GM12878 (cell line): ENCODE measurements around the gene NFASC. TPM values are rescaled to one million over a fixed set of nuclear protein-coding genes. Genes with fewer than 3 reads are reported as not detected.

ENCODE experiments used
- ATAC-seq: fragments of 200-7000 bp; cut with Tn5 transposase; 3 replicates; pipeline ENCODE4 v1.9.1; 2020; ENCODE audit warnings: mild to moderate bottlenecking, moderate library complexity
- BruUV-seq: library from RNA; stranded (reverse); fragments of 400-500 nt; replicated peaks from 2 replicates; lab custom pipeline; 2021; lab: Mats Ljungman, UMichigan
- CTCF ChIA-PET: fragments of 300-600 bp; sonication (Branson Sonifier 250); formaldehyde crosslinking; extraction: SDS; loops from one replicate; lab custom pipeline; 2021; ENCODE audit warnings: inconsistent platforms; lab: Yijun Ruan, JAX
- POLR2A ChIA-PET: fragments of 350-600 bp; formaldehyde crosslinking; extraction: SDS; loops from one replicate; lab custom pipeline; 2021; ENCODE audit warnings: inconsistent platforms; lab: Charles Lee
- RAD21 ChIA-PET: fragments of 300-600 bp; sonication (Branson Sonifier 250); formaldehyde crosslinking; loops from one replicate; lab custom pipeline; 2023; ENCODE audit warnings: antibody characterized with exemption; ENCODE audit not compliant: unreplicated experiment; lab: Charles Lee
- SMC1A ChIA-PET: fragments of 300-600 bp; sonication (Branson Sonifier 250); formaldehyde crosslinking; loops from one replicate; lab custom pipeline; 2023; ENCODE audit not compliant: unreplicated experiment, uncharacterized antibody; lab: Charles Lee
- DNase-seq: peaks from one replicate; pipeline ENCODE4 v3.0.0-alpha.2; 2011; ENCODE audit warnings: low read depth, low spot score
- FAIRE-seq: peaks from 3 replicates; lab custom pipeline; 2011; peaks lifted over from hg19 to GRCh38; lab: Jason Lieb, UNC
- H2AFZ ChIP-seq: 2 replicates; pipeline ENCODE4 v1.6.0; 2011; ENCODE audit warnings: low read depth, low read length, control low read depth; ENCODE audit not compliant: control insufficient read depth
- H3K27ac ChIP-seq: 2 replicates; pipeline ENCODE4 v1.5.1; 2011; ENCODE audit warnings: control low read depth; ENCODE audit not compliant: control insufficient read depth, insufficient read depth
- H3K27me3 ChIP-seq, 2 experiments: replicated peaks in 1 of 2; 2 replicates each; pipeline versions ENCODE4 v1.6.0 to v1.6.1; 2011; ENCODE audit warnings: low read length in 1 of 2; ENCODE audit not compliant: control insufficient read depth in 2 of 2, insufficient read depth in 2 of 2
- H3K36me3 ChIP-seq, 2 experiments: 2 replicates each; pipeline ENCODE4 v1.5.1; 2011; ENCODE audit warnings: low read length in 1 of 2; ENCODE audit not compliant: control insufficient read depth in 2 of 2, insufficient read depth in 2 of 2
- H3K4me1 ChIP-seq: 2 replicates; pipeline ENCODE4 v1.6.1; 2011; ENCODE audit warnings: mild to moderate bottlenecking, low read length, moderate library complexity, mixed read lengths; ENCODE audit not compliant: control insufficient read depth, insufficient read depth
- H3K4me2 ChIP-seq: 2 replicates; pipeline ENCODE4 v1.6.0; 2011; ENCODE audit warnings: control low read depth; ENCODE audit not compliant: control insufficient read depth, insufficient read depth
- H3K4me3 ChIP-seq: fragments of 200-600 bp; sonication (generic); 2 replicates; pipeline ENCODE4 v1.5.1; 2016
- H3K79me2 ChIP-seq: 2 replicates; pipeline ENCODE4 v1.6.0; 2011; ENCODE audit warnings: low read length; ENCODE audit not compliant: control insufficient read depth, insufficient read depth
- H3K9ac ChIP-seq: 2 replicates; pipeline ENCODE4 v1.8.0; 2011; ENCODE audit warnings: low read length, control low read depth, mixed read lengths; ENCODE audit not compliant: control insufficient read depth, insufficient read depth
- H3K9me3 ChIP-seq: replicated peaks from 3 replicates; pipeline ENCODE4 v1.5.1; 2011; ENCODE audit warnings: mild to moderate bottlenecking, low read length; ENCODE audit not compliant: control insufficient read depth, insufficient read depth
- H4K20me1 ChIP-seq: 2 replicates; pipeline ENCODE4 v1.6.0; 2011; ENCODE audit not compliant: control insufficient read depth, insufficient read depth
- CHD2 ChIP-seq: IDR thresholded peaks from 2 replicates; pipeline ENCODE4 v1.6.1; 2011; ENCODE audit warnings: low read depth, low read length, improper control_type of control experiment, borderline replicate concordance
- CREM ChIP-seq: IDR thresholded peaks from 2 replicates; pipeline ENCODE4 v1.6.1; 2014; ENCODE audit warnings: antibody characterized with exemption, low read depth
- E4F1 ChIP-seq: fragments of 450-650 bp; IDR thresholded peaks from 2 replicates; pipeline ENCODE4 v1.6.1; 2018; ENCODE audit warnings: borderline replicate concordance, mild to moderate bottlenecking; ENCODE audit not compliant: partially characterized antibody
- MTA3 ChIP-seq: IDR thresholded peaks from 2 replicates; pipeline ENCODE4 v1.6.1; 2012; ENCODE audit warnings: low read length, inconsistent platforms, borderline replicate concordance
- NR2F1 ChIP-seq: fragments of 450-650 bp; conservative IDR thresholded peaks from 2 replicates; pipeline ENCODE4 v1.6.1; 2017; ENCODE audit warnings: mild to moderate bottlenecking
- RBBP5 ChIP-seq: fragments of 200-600 bp; sonication (generic); conservative IDR thresholded peaks from 2 replicates; pipeline ENCODE4 v1.6.1; 2016
- SIN3A ChIP-seq: IDR thresholded peaks from 2 replicates; pipeline ENCODE4 v1.6.1; 2012; ENCODE audit warnings: low read depth, low read length, improper control_type of control experiment
- SMAD1 ChIP-seq: fragments of 450-650 bp; IDR thresholded peaks from 2 replicates; pipeline ENCODE4 v1.6.1; 2018; ENCODE audit warnings: mild to moderate bottlenecking, low read depth; ENCODE audit not compliant: partially characterized antibody
- SMAD5 ChIP-seq: IDR thresholded peaks from 2 replicates; pipeline ENCODE4 v1.6.1; 2016; ENCODE audit warnings: antibody characterized with exemption, low read depth
- WRNIP1 ChIP-seq: IDR thresholded peaks from 2 replicates; pipeline ENCODE4 v1.6.1; 2011; ENCODE audit warnings: low read depth, low read length, improper control_type of control experiment, borderline replicate concordance
- ZNF274 ChIP-seq: IDR thresholded peaks from one replicate; pipeline ENCODE4 v1.8.0; 2011; ENCODE audit not compliant: insufficient read length, insufficient read depth
- WGBS: methylation state at CpG from one replicate; pipeline ENCODE4 v1.1.6; 2016; ENCODE audit warnings: low lambda C conversion rate; ENCODE audit not compliant: insufficient replicate concordance, insufficient coverage; ENCODE audit errors: missing lambda C conversion rate; 5-methylcytosine and 5-hydroxymethylcytosine counted together
- in situ Hi-C: fragments of 300-500 bp; cut with MboI; formaldehyde crosslinking; loops from 9 replicates; pipeline ENCODE4 v1.14.3; 2018; ENCODE audit warnings: mixed read lengths
- intact Hi-C: fragments of 100-400 bp; cut with micrococcal nuclease; formaldehyde crosslinking; loops from one replicate; pipeline ENCODE4 v1.14.2; 2022; ENCODE audit not compliant: unreplicated experiment
- polyA plus RNA-seq, 11 experiments: library from polyadenylated mRNA; depleted of rRNA in 4 of 11; unstranded in 6 of 11; stranded (reverse) in 5 of 11; fragments of >200 nt; fragmentation: Nextera tagmentation in 4 of 11; fragmentation: Illumina TruSeq in 1 of 11; extraction: Ambion mirVana in 4 of 11; extraction: Trizol in 1 of 11; gene quantifications; 1 replicate in 1 of 11; 2 replicates in 10 of 11; pipeline versions ENCODE4 v1.2.1 to v1.2.3, GENCODE V29; 2011 to 2016; ENCODE audit warnings: inconsistent platforms in 2 of 11, missing spikeins in 2 of 11, low read depth in 1 of 11
- total RNA-seq, 4 experiments: library from RNA; depleted of rRNA in 3 of 4; stranded (reverse); fragments of >200 nt in 3 of 4; fragmentation: Illumina TruSeq in 1 of 4; extraction: Trizol in 1 of 4; gene quantifications; 2 replicates each; pipeline versions ENCODE4 v1.2.1 to v1.2.3, GENCODE V29; 2013 to 2021
- TF ChIP-seq, protein P1 (sequence below): fragments of 150-350 bp; IDR thresholded peaks from 2 replicates; pipeline ENCODE4 v1.6.1; 2016; ENCODE audit warnings: low read depth, low read length
- TF ChIP-seq, protein P2 (sequence below): fragments of 450-650 bp; IDR thresholded peaks from 2 replicates; pipeline ENCODE4 v1.6.1; 2018; ENCODE audit warnings: mild to moderate bottlenecking, low read depth, moderate library complexity; ENCODE audit not compliant: partially characterized antibody
- TF ChIP-seq, protein P3 (sequence below): IDR thresholded peaks from 2 replicates; pipeline ENCODE4 v1.6.1; 2011; ENCODE audit warnings: borderline replicate concordance, low read depth, mild to moderate bottlenecking, moderate library complexity, low read length; ENCODE audit not compliant: insufficient read depth, poor library complexity, severe bottlenecking

Gene NFASC
- total and polyA plus RNA-seq, 10 of the 15 experiments (the other 5 are each of a cell fraction or from before 2014, with no cell fraction given), result 0.04 to 0.31 (median 0.12) TPM; not detected in 4

DNA sequence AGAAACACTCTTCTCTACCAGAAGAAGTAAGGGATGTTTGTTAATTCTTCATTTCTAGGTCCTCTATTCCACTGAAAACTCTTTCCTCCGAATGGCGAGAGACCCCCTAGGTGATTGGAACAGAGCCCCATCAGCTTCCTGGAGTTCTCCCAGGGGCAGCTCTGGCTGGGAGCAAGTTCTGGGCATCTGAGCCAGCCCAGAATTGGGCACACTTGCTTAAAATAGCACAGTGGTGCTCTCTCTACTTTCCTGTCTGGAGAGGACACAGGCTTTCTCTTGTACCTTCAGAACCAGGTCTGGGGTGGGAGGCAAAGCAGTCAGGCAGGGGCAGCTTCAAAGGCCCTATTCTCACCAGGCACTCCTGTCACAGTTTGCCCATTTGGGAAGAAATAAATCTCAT is 89.2 kb downstream of the NFASC start:
- POLR2A ChIA-PET, result no interaction called here
- BruUV-seq, result no TSS peak
- Histone ChIP-seq H3K27me3 (peaks cover 2 to 5% of the 10 kb centered on the region in 2 experiments; a peak in 3 of 4 replicates), H3K9me3 (no peaks in the 10 kb centered on the region), H3K4me2 (no peak overlapping the region), H3K4me1 (peaks cover 5% of the 10 kb centered on the region; the same call in 1 of the 2 replicates), H3K79me2 (no peaks in the 10 kb centered on the region), H4K20me1 (no peaks in the 10 kb centered on the region), H3K27ac (no peak overlapping the region), H3K4me3 (no peak overlapping the region), H2AFZ (no peak overlapping the region), H3K36me3 (no peaks in the 10 kb centered on the region), H3K9ac (no peak overlapping the region)
- RAD21 ChIA-PET, result no interaction called here
- no peak for FAIRE-seq
- intact Hi-C loops (no loop called here), in situ Hi-C loops (no loop called here)
- ATAC-seq, result no peak
- CTCF ChIA-PET, result no interaction called here
- no peak for DNase-seq
- SMC1A ChIA-PET, result no interaction called here
- WGBS, result 58% methylated on average over 2 of the region's 2 CpGs
- TF ChIP-seq SIN3A, result no peak
- no peak for TF ChIP-seq SMAD5
- TF ChIP-seq CHD2, result no peak
- TF ChIP-seq, protein P1, sequence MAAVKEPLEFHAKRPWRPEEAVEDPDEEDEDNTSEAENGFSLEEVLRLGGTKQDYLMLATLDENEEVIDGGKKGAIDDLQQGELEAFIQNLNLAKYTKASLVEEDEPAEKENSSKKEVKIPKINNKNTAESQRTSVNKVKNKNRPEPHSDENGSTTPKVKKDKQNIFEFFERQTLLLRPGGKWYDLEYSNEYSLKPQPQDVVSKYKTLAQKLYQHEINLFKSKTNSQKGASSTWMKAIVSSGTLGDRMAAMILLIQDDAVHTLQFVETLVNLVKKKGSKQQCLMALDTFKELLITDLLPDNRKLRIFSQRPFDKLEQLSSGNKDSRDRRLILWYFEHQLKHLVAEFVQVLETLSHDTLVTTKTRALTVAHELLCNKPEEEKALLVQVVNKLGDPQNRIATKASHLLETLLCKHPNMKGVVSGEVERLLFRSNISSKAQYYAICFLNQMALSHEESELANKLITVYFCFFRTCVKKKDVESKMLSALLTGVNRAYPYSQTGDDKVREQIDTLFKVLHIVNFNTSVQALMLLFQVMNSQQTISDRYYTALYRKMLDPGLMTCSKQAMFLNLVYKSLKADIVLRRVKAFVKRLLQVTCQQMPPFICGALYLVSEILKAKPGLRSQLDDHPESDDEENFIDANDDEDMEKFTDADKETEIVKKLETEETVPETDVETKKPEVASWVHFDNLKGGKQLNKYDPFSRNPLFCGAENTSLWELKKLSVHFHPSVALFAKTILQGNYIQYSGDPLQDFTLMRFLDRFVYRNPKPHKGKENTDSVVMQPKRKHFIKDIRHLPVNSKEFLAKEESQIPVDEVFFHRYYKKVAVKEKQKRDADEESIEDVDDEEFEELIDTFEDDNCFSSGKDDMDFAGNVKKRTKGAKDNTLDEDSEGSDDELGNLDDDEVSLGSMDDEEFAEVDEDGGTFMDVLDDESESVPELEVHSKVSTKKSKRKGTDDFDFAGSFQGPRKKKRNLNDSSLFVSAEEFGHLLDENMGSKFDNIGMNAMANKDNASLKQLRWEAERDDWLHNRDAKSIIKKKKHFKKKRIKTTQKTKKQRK, result no peak
- TF ChIP-seq, protein P2, sequence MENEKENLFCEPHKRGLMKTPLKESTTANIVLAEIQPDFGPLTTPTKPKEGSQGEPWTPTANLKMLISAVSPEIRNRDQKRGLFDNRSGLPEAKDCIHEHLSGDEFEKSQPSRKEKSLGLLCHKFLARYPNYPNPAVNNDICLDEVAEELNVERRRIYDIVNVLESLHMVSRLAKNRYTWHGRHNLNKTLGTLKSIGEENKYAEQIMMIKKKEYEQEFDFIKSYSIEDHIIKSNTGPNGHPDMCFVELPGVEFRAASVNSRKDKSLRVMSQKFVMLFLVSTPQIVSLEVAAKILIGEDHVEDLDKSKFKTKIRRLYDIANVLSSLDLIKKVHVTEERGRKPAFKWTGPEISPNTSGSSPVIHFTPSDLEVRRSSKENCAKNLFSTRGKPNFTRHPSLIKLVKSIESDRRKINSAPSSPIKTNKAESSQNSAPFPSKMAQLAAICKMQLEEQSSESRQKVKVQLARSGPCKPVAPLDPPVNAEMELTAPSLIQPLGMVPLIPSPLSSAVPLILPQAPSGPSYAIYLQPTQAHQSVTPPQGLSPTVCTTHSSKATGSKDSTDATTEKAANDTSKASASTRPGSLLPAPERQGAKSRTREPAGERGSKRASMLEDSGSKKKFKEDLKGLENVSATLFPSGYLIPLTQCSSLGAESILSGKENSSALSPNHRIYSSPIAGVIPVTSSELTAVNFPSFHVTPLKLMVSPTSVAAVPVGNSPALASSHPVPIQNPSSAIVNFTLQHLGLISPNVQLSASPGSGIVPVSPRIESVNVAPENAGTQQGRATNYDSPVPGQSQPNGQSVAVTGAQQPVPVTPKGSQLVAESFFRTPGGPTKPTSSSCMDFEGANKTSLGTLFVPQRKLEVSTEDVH, result no peak
- TF ChIP-seq CREM, result no peak
- no peak for TF ChIP-seq WRNIP1
- no peak for TF ChIP-seq SMAD1
- TF ChIP-seq MTA3, result no peak
- TF ChIP-seq RBBP5, result no peak
- no peak for TF ChIP-seq ZNF274
- no peak for TF ChIP-seq NR2F1
- TF ChIP-seq, protein P3, sequence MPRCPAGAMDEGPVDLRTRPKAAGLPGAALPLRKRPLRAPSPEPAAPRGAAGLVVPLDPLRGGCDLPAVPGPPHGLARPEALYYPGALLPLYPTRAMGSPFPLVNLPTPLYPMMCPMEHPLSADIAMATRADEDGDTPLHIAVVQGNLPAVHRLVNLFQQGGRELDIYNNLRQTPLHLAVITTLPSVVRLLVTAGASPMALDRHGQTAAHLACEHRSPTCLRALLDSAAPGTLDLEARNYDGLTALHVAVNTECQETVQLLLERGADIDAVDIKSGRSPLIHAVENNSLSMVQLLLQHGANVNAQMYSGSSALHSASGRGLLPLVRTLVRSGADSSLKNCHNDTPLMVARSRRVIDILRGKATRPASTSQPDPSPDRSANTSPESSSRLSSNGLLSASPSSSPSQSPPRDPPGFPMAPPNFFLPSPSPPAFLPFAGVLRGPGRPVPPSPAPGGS, result no peak
- TF ChIP-seq E4F1, result no peak
